CD4-positive, alpha-beta memory T cell (primary cell): ENCODE measurements around the gene BCAR3. TPM values are rescaled to one million over a fixed set of nuclear protein-coding genes. Genes with fewer than 3 reads are reported as not detected.
A peak's percentile ranks its signal among the peaks of the same experiment; 100 is the strongest.
"Not testable (repeated sequence)": the region's sequence is repeated elsewhere in the genome, so short reads cannot be mapped to it uniquely, and the experiment has no call there.

Experiments used
- CTCF ChIA-PET: fragments of 350-600 bp; sonication (Branson Sonifier 250); formaldehyde crosslinking; loops from one replicate; lab custom pipeline; 2021; ENCODE audit warnings: inconsistent platforms; ENCODE audit not compliant: partially characterized antibody; lab: Charles Lee
- POLR2A ChIA-PET: fragments of 350-600 bp; sonication (Branson Sonifier 250); formaldehyde crosslinking; loops from one replicate; lab custom pipeline; 2021; ENCODE audit not compliant: partially characterized antibody; lab: Charles Lee
- DNase-seq, 5 donors: peaks; one replicate each; pipeline versions ENCODE4 v3.0.0 to v3.0.0-alpha.2; 2020 to 2022; ENCODE audit warnings: mixed read lengths in 1 of 5
- H3K27ac ChIP-seq: one replicate; pipeline ENCODE4 v1.7.0; 2013; ENCODE audit warnings: low read depth, low read length
- H3K27me3 ChIP-seq: 2 replicates; pipeline ENCODE4 v1.7.0; 2013; ENCODE audit warnings: mild to moderate bottlenecking, low read length, moderate library complexity; ENCODE audit not compliant: insufficient read depth
- H3K36me3 ChIP-seq: 2 replicates; pipeline ENCODE4 v1.7.0; 2013; ENCODE audit warnings: mild to moderate bottlenecking, low read length, moderate library complexity; ENCODE audit not compliant: insufficient read depth
- H3K4me1 ChIP-seq: 2 replicates; pipeline ENCODE4 v1.7.0; 2013; ENCODE audit warnings: mild to moderate bottlenecking, low read length, moderate library complexity; ENCODE audit not compliant: insufficient read depth
- H3K4me3 ChIP-seq, 2 donors: one replicate each; pipeline ENCODE4 v1.7.0; 2013; ENCODE audit warnings: low read length in 2 of 2, mild to moderate bottlenecking in 1 of 2
- H3K9me3 ChIP-seq, 2 donors: one replicate each; pipeline ENCODE4 v1.7.0; 2013; ENCODE audit warnings: low read length in 2 of 2, control low read depth in 1 of 2; ENCODE audit not compliant: control insufficient read depth in 1 of 2
- H3K27ac Mint-ChIP-seq, 7 donors: one replicate each; pipeline ENCODE4 v1.8.0; 2020 to 2021; ENCODE audit warnings: mixed read lengths in 7 of 7, mild to moderate bottlenecking in 6 of 7, inconsistent platforms in 3 of 7, moderate library complexity in 3 of 7
- H3K27me3 Mint-ChIP-seq, 2 donors: one replicate each; pipeline ENCODE4 v1.8.0; 2020 to 2021; ENCODE audit warnings: mixed read lengths in 2 of 2
- H3K36me3 Mint-ChIP-seq, 2 donors: one replicate each; pipeline ENCODE4 v1.8.0; 2020 to 2021; ENCODE audit warnings: mixed read lengths in 2 of 2, inconsistent platforms in 1 of 2, mild to moderate bottlenecking in 1 of 2
- H3K4me1 Mint-ChIP-seq, 4 donors: one replicate each; pipeline ENCODE4 v1.8.0; 2020 to 2021; ENCODE audit warnings: mixed read lengths in 4 of 4, mild to moderate bottlenecking in 1 of 4
- H3K4me3 Mint-ChIP-seq, 8 donors: one replicate each; pipeline ENCODE4 v1.8.0; 2020 to 2021; ENCODE audit warnings: mixed read lengths in 8 of 8, mild to moderate bottlenecking in 7 of 8, moderate library complexity in 6 of 8, inconsistent platforms in 3 of 8
- H3K9me3 Mint-ChIP-seq, 8 donors: one replicate each; pipeline ENCODE4 v1.8.0; 2020 to 2021; ENCODE audit warnings: mixed read lengths in 8 of 8, mild to moderate bottlenecking in 5 of 8, inconsistent platforms in 3 of 8, moderate library complexity in 1 of 8
- intact Hi-C: fragments of 100-400 bp; cut with micrococcal nuclease; formaldehyde crosslinking; loops from one replicate; pipeline ENCODE4 v1.15.1; 2023
- polyA plus RNA-seq, 2 donors: library from polyadenylated mRNA; unstranded; fragments of 300-500 nt; fragmentation: Illumina TruSeq; gene quantifications; one replicate each; pipeline ENCODE4 v1.2.3, GENCODE V29; 2021
- total RNA-seq, 2 experiments: library from RNA; stranded (reverse); gene quantifications; one replicate each; pipeline ENCODE4 v1.2.3, GENCODE V29; 2021

Gene BCAR3
- total and polyA plus RNA-seq, 4 experiments from 2014 or later, result 0.39 to 1.2 (median 0.76) TPM

- H3K27me3 ChIP-seq, CTCF ChIA-PET, H3K27ac ChIP-seq, DNase-seq, intact Hi-C loops, H3K9me3 Mint-ChIP-seq, H3K36me3 Mint-ChIP-seq, H3K4me3 ChIP-seq, H3K27me3 Mint-ChIP-seq, POLR2A ChIA-PET, H3K4me1 Mint-ChIP-seq, H3K4me3 Mint-ChIP-seq, H3K27ac Mint-ChIP-seq, H3K36me3 ChIP-seq, H3K9me3 ChIP-seq, H3K4me1 ChIP-seq: not testable (repeated sequence)
These were observed 31.5 kb downstream of the BCAR3 start for GRCh38 chr1:93650159-93650558.

- H3K9me3 Mint-ChIP-seq, result no peaks in the 10 kb centered on the region
- Histone ChIP-seq H3K9me3 (no peaks in the 10 kb centered on the region), H3K27ac (no peak overlapping the region), H3K4me1 (no peaks in the 10 kb centered on the region), H3K4me3 (no peak overlapping the region), H3K36me3 (no peaks in the 10 kb centered on the region), H3K27me3 (no peaks in the 10 kb centered on the region)
- H3K4me1 Mint-ChIP-seq, result peaks cover under 1 to 2% (median under 1%) of the 10 kb centered on the region in 4 donors
- H3K36me3 Mint-ChIP-seq, result no peaks in the 10 kb centered on the region
- H3K4me3 Mint-ChIP-seq, result no peak overlapping the region
- H3K27ac Mint-ChIP-seq, result peak overlapping the region in 1 of 7 donors; percentile 50
- DNase-seq, result no peak
- H3K27me3 Mint-ChIP-seq, result no peaks in the 10 kb centered on the region
- ChIA-PET CTCF (no interaction called here), POLR2A (no interaction called here)
- intact Hi-C loops, result no loop called here
These were observed 32.4 kb downstream of the BCAR3 start for GRCh38 chr1:93649231-93649630.

GRCh38 chr1:93648656-93649055 is 33.0 kb downstream of the BCAR3 start:
- Mint-ChIP-seq H3K9me3 (no peaks in the 10 kb centered on the region), H3K27me3 (no peaks in the 10 kb centered on the region), H3K4me1 (peaks cover 5 to 8% (median 6%) of the 10 kb centered on the region in 4 donors), H3K27ac (no peak overlapping the region), H3K36me3 (no peaks in the 10 kb centered on the region), H3K4me3 (no peak overlapping the region)
- Histone ChIP-seq H3K27ac (no peak overlapping the region), H3K36me3 (no peaks in the 10 kb centered on the region), H3K9me3 (no peaks in the 10 kb centered on the region), H3K4me3 (no peak overlapping the region), H3K27me3 (no peaks in the 10 kb centered on the region), H3K4me1 (no peaks in the 10 kb centered on the region)
- CTCF ChIA-PET, result no interaction called here
- intact Hi-C loops, result no loop called here
- POLR2A ChIA-PET, result no interaction called here
- DNase-seq, result no peak

- no peak overlapping the region for H3K4me3 ChIP-seq
- intact Hi-C loops, result no loop called here
- CTCF ChIA-PET, result interaction anchor here (2.9 kb wide), 1 partner anchor 12 kb away, joined by 24 read pairs; no protein-coding TSS in a partner anchor
- H3K9me3 ChIP-seq, result no peaks in the 10 kb centered on the region
- H3K4me1 ChIP-seq, result no peaks in the 10 kb centered on the region
- POLR2A ChIA-PET, result no interaction called here
- no peaks in the 10 kb centered on the region for H3K27me3 ChIP-seq
- no peaks in the 10 kb centered on the region for H3K27me3 Mint-ChIP-seq
- no peaks in the 10 kb centered on the region for H3K36me3 ChIP-seq
- peaks cover 6 to 10% (median 9%) of the 10 kb centered on the region in 4 donors for H3K4me1 Mint-ChIP-seq
- H3K4me3 Mint-ChIP-seq, result no peak overlapping the region
- H3K27ac Mint-ChIP-seq, result no peak overlapping the region
- H3K36me3 Mint-ChIP-seq, result no peaks in the 10 kb centered on the region
- H3K27ac ChIP-seq, result no peak overlapping the region
- no peak for DNase-seq
- H3K9me3 Mint-ChIP-seq, result no peaks in the 10 kb centered on the region
These were observed 40.1 kb downstream of the BCAR3 start for GRCh38 chr1:93641527-93641926.

- Histone ChIP-seq H3K36me3 (no peaks in the 10 kb centered on the region), H3K9me3 (no peaks in the 10 kb centered on the region), H3K4me3 (no peak overlapping the region), H3K27me3 (no peaks in the 10 kb centered on the region), H3K27ac (no peak overlapping the region), H3K4me1 (no peaks in the 10 kb centered on the region)
- intact Hi-C loops, result no loop called here
- Mint-ChIP-seq H3K4me1 (peaks cover 6 to 10% (median 9%) of the 10 kb centered on the region in 4 donors), H3K27ac (no peak overlapping the region), H3K4me3 (no peak overlapping the region), H3K9me3 (no peaks in the 10 kb centered on the region), H3K36me3 (no peaks in the 10 kb centered on the region), H3K27me3 (no peaks in the 10 kb centered on the region)
- POLR2A ChIA-PET, result no interaction called here
- CTCF ChIA-PET, result interaction anchor here (2.9 kb wide), 1 partner anchor 11 kb away, joined by 24 read pairs; no protein-coding TSS in a partner anchor
- DNase-seq, result no peak
These were observed 40.8 kb downstream of the BCAR3 start for GRCh38 chr1:93640656-93641440.

- Histone ChIP-seq H3K4me3 (no peak overlapping the region), H3K27me3 (no peaks in the 10 kb centered on the region), H3K4me1 (no peaks in the 10 kb centered on the region), H3K36me3 (no peaks in the 10 kb centered on the region), H3K27ac (no peak overlapping the region), H3K9me3 (no peaks in the 10 kb centered on the region)
- ChIA-PET CTCF (interaction anchor here (1.1 to 2.9 kb wide), 2 partner anchors 9 to 187 kb away, joined by 3 to 24 read pairs; no protein-coding TSS in a partner anchor), POLR2A (no interaction called here)
- H3K27ac Mint-ChIP-seq, result no peak overlapping the region
- no peaks in the 10 kb centered on the region for H3K9me3 Mint-ChIP-seq
- DNase-seq, result no peak
- intact Hi-C loops, result no loop called here
- H3K4me3 Mint-ChIP-seq, result no peak overlapping the region
- H3K4me1 Mint-ChIP-seq, result peaks cover 3 to 7% (median 5%) of the 10 kb centered on the region in 4 donors
- H3K36me3 Mint-ChIP-seq, result no peaks in the 10 kb centered on the region
- H3K27me3 Mint-ChIP-seq, result no peaks in the 10 kb centered on the region
These were observed 42.7 kb downstream of the BCAR3 start for GRCh38 chr1:93638981-93639380.

GRCh38 chr1:93638307-93638847 is 43.3 kb downstream of the BCAR3 start:
- intact Hi-C loops, result no loop called here

More at GRCh38 chr1:93638307-93638847, 43.3 kb downstream of the BCAR3 start:
- no peak overlapping the region for H3K4me3 ChIP-seq
- H3K9me3 Mint-ChIP-seq, result no peaks in the 10 kb centered on the region
- DNase-seq, result no peak
- no peaks in the 10 kb centered on the region for H3K36me3 ChIP-seq
- POLR2A ChIA-PET, result no interaction called here
- no peaks in the 10 kb centered on the region for H3K36me3 Mint-ChIP-seq
- H3K27me3 ChIP-seq, result no peaks in the 10 kb centered on the region
- H3K4me1 Mint-ChIP-seq, result peaks cover 0 to 3% (median 0%) of the 10 kb centered on the region in 4 donors
- H3K4me1 ChIP-seq, result no peaks in the 10 kb centered on the region
- H3K27ac Mint-ChIP-seq, result no peak overlapping the region
- no peak overlapping the region for H3K27ac ChIP-seq
- CTCF ChIA-PET, result interaction anchor here (1.1 to 2.9 kb wide), 3 partner anchors 9 to 187 kb away, joined by 3 to 24 read pairs (median 3); no protein-coding TSS in a partner anchor
- H3K9me3 ChIP-seq, result no peaks in the 10 kb centered on the region
- no peak overlapping the region for H3K4me3 Mint-ChIP-seq
- no peaks in the 10 kb centered on the region for H3K27me3 Mint-ChIP-seq
